IPS-18c (cell line): ENCODE measurements around the gene PRSS36.
"Not testable (repeated sequence)": the region's sequence is repeated elsewhere in the genome, so short reads cannot be mapped to it uniquely, and the experiment has no call there.

Experiments used
- H3K4me3 ChIP-seq: 2 replicates; pipeline ENCODE4 v1.7.0; 2013; ENCODE audit warnings: low read depth, mild to moderate bottlenecking, low read length, moderate library complexity; ENCODE audit not compliant: insufficient read depth
- H3K9me3 ChIP-seq: one replicate; pipeline ENCODE4 v1.6.1; 2013; ENCODE audit warnings: mild to moderate bottlenecking, low read length, moderate library complexity; ENCODE audit not compliant: control insufficient read depth, insufficient read depth

PRSS36 gene

GRCh38 chr16:31186930-31187807, 37.3 kb upstream of the PRSS36 start:
- Histone ChIP-seq H3K4me3 (no peak overlapping the region), H3K9me3 (no peaks in the 10 kb centered on the region)

DNA sequence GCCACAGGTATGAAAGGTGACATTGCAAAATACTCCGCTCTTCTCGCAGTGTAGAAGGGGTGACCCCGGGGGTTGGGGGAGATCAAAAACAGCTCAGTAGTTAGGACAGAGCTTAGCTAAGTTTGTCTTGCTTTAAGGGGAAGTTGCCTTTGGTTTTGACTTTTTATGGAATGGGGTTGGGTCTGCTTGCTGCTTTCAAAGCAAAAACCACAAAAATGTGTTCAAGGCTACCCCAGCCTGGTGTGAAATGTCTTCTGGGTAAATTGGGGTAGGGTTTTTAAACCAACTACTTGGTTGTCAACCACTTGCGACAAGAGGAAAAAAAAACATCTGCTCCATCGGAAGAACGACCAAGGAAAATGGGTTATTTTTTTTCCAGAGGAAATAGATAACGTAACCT, 36.3 kb upstream of the PRSS36 start:
- H3K4me3 ChIP-seq: no peak overlapping the region
- H3K9me3 ChIP-seq: no peaks in the 10 kb centered on the region

- H3K9me3 ChIP-seq: no peaks in the 10 kb centered on the region
- H3K4me3 ChIP-seq: no peak overlapping the region
These were observed 35.5 kb upstream of the PRSS36 start for GRCh38 chr16:31185339-31185738.

- Histone ChIP-seq H3K4me3 (no peak overlapping the region), H3K9me3 (no peaks in the 10 kb centered on the region)
These were observed 35.0 kb upstream of the PRSS36 start for GRCh38 chr16:31184888-31185287.

GRCh38 chr16:31183432-31184428, 33.9 kb upstream of the PRSS36 start:
- H3K4me3 ChIP-seq: no peak overlapping the region
- no peaks in the 10 kb centered on the region for H3K9me3 ChIP-seq

DNA sequence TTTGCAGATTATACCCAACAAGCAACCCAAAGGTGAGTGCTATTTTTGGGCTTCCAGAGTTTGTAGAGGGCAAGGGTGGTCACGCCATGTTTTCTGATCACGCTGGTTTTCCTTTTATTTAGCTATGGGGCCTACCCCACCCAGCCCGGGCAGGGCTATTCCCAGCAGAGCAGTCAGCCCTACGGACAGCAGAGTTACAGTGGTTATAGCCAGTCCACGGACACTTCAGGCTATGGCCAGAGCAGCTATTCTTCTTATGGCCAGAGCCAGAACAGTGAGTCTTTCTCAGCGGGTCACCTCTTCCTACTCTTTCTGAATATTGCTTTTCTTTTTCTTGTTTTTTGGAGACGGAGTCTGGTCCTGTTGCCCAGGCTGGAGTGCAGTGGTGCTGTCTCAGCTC, 32.5 kb upstream of the PRSS36 start:
- no peaks in the 10 kb centered on the region for H3K9me3 ChIP-seq
- peak overlapping the region; percentile 44 for H3K4me3 ChIP-seq

GRCh38 chr16:31181102-31181830, 31.4 kb upstream of the PRSS36 start:
- H3K9me3 ChIP-seq: no peaks in the 10 kb centered on the region
- peak overlapping the region; percentile 98 for H3K4me3 ChIP-seq

DNA sequence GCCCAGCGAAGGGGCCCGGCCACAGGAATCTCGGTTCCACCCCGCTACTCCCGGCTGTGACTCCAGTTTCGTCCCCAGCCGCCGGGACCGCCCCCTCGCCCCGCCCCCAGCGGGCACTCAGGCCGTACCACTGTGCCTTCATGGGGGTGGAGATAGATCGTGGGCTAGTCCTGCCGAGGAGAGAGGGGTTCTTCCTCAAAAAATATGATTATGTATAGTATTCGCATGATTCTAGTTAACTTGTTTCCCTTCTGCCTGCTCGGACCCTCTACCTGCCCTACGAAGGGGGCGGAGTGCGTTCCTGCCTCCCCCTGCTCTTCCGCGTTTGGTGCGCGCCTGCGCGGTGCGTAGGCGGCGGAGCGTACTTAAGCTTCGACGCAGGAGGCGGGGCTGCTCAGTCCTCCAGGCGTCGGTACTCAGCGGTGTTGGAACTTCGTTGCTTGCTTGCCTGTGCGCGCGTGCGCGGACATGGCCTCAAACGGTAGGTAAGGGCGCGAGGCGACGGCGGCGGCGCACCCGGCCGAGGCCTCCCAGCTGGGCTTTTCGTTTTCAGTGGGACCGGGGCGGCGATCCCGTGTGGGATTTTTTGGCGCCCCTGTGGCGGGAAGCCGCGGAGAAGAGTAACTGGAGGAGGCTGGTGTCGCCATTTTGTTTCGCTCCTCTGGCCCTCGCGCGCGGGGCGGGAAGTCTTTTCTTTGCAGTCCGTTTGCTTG, 30.0 kb upstream of the PRSS36 start, which contains the start of gene FUS:
Gene FUS (plus strand): TSS at position 393 of the 713 bp plus-strand sequence. CDS start 76 bp downstream, at position 469.
- Histone ChIP-seq H3K4me3 (peak within 1 kb of the TSS; percentile 98), H3K9me3 (no peaks in the 10 kb centered on the region)

DNA sequence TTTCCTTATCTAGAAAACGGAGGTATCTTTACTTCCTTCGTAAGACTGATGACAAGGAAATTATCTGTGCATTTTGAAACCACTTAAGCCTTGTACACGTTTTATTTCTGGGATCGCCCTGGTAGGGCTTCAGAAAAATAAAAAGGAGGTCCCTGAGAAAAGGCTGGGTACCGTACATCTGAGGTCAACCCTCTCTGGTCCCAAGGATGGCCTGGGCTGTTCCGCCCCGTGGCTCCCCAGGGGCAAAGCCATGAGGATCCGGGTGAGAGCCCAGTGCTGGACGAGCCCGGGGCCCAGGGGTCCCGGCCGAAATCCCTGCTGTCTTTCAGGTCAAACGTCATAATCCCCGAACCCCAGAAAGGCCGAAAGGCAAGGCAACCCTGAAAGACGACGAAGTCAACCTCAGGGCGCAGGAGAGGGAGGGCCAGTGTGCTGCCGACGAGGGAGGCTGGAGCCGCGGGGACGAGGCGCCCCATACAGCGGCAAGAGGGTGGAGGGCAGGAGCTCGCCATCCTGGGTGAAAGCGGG, 29.4 kb upstream of the PRSS36 start:
- H3K4me3 ChIP-seq: peak overlapping the region; percentile 98

GRCh38 chr16:31177136-31177535, 27.3 kb upstream of the PRSS36 start:
- Histone ChIP-seq H3K4me3 (no peak overlapping the region), H3K9me3 (no peaks in the 10 kb centered on the region)

More for the DNA sequence above, 29.4 kb upstream of the PRSS36 start:
- H3K9me3 ChIP-seq: no peaks in the 10 kb centered on the region

DNA sequence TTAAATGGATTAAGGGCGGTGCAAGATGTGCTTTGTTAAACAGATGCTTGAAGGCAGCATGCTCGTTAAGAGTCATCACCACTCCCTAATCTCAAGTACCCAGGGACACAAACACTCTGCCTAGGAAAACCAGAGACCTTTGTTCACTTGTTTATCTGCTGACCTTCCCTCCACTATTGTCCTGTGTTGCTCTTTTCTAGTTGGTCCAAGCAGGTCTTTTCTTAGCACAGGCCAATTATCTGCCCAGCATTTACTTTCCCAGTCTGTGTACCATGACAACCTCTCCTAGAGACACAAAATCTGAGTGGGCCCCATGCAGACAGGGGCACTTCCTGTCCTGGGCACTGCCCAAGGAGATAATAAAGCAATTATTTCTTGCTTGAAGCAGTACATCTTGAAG, 20.2 kb upstream of the PRSS36 start:
- not testable (repeated sequence) for H3K4me3 ChIP-seq

DNA sequence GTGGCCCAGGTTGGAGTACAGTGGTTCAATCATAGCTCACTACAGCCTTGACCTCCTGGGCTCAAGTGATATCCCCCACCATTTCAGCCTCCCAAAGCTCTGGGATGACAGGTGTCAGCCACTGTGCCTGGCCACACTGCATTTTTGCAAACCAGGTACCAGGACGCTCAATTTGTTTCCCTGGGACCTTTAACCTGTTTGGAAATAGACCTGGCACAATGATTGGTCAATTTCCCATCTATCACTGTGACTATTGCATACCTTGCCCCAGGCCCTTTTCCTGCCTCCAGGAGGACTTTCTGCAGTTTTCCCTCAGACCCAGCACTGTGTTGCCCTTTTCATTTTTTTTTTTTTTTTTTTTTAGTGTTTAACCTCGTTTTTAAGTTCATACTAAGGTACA, 19.0 kb upstream of the PRSS36 start:
- H3K4me3 ChIP-seq: no peak overlapping the region
- H3K9me3 ChIP-seq: no peaks in the 10 kb centered on the region

More for the DNA sequence above, 20.2 kb upstream of the PRSS36 start:
- not testable (repeated sequence) for H3K9me3 ChIP-seq

DNA sequence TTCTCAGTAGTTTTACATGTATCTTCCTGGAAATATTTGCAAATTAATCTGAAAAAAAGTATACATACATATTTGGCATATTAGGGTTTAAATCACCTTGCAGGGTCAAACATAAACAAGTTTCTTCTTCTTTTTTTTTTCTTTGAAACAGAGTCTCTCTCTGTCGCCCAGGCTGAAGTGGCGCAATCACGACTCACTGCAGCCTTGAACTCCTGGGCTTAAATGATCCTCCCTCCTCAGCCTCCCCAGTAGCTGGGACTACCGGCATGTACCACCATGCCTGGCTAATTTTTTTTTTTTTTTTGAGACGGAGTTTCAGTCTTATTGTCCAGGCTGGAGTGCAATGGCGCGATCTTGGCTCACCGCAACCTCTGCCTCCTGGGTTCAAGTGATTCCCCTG, 17.4 kb upstream of the PRSS36 start:
- Histone ChIP-seq H3K4me3 (no peak overlapping the region), H3K9me3 (no peaks in the 10 kb centered on the region)

- Histone ChIP-seq H3K9me3 (no peaks in the 10 kb centered on the region), H3K4me3 (no peak overlapping the region)
These were observed 7.3 kb upstream of the PRSS36 start for GRCh38 chr16:31157136-31157535.

DNA sequence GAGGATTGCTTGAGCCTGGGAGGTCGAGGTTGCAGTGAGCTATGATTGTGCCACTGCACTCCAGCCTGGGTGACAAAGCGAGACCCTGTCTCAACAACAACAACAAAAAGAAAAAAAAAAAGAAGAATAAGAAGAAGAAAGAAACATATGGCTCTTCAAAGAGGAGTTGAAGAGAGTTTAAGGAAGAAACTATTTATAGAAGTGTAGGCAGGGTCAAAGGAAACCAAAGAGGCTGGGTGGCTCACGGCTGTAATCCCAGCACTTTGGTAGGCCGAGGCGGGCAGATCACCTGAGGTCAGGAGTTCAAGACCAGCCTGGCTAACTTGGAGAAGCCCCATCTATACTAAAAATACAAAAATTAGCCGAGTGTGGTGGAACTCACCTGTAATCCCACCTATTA, 1.1 kb upstream of the PRSS36 start:
- H3K4me3 ChIP-seq, H3K9me3 ChIP-seq: not testable (repeated sequence)

- Histone ChIP-seq H3K9me3 (no peaks in the 10 kb centered on the region), H3K4me3 (no peak overlapping the region)
These were observed 534 bp downstream of the PRSS36 start for GRCh38 chr16:31149332-31149731.
